A673 (cell line): ENCODE data around the gene METTL25. TPM values are rescaled to one million over a fixed set of nuclear protein-coding genes. Genes with fewer than 3 reads are reported as not detected.

Experiments
- BruUV-seq: library from RNA; stranded (reverse); fragments of 400-500 nt; replicated peaks from 2 replicates; lab custom pipeline; 2021; lab: Mats Ljungman, UMichigan
- CTCF ChIA-PET: fragments of 300-600 bp; sonication (Branson Sonifier 250); formaldehyde crosslinking; loops from one replicate; lab custom pipeline; 2022; ENCODE audit warnings: antibody characterized with exemption; lab: Charles Lee
- POLR2A ChIA-PET: fragments of 300-600 bp; sonication (Branson Sonifier 250); formaldehyde crosslinking; loops from one replicate; lab custom pipeline; 2022; ENCODE audit warnings: antibody characterized with exemption; ENCODE audit not compliant: low non-redundant PET; lab: Charles Lee
- DNase-seq: peaks from one replicate; pipeline ENCODE4 v3.0.0-alpha.2; 2015; ENCODE audit warnings: low spot score
- H3K27ac ChIP-seq: fragments of 200-600 bp; sonication (generic); 2 replicates; pipeline ENCODE4 v1.5.1; 2016; ENCODE audit warnings: mixed run types, low read depth, mild to moderate bottlenecking, mixed read lengths, antibody characterized with exemption, low read length; ENCODE audit not compliant: poor library complexity, severe bottlenecking
- H3K27me3 ChIP-seq: fragments of 200-600 bp; sonication (generic); replicated peaks from 2 replicates; pipeline ENCODE4 v1.6.1; 2017; ENCODE audit warnings: mixed run types, low read depth, mild to moderate bottlenecking, mixed read lengths, antibody characterized with exemption, low read length; ENCODE audit not compliant: insufficient read depth, poor library complexity
- H3K36me3 ChIP-seq: fragments of 200-600 bp; sonication (generic); 2 replicates; pipeline ENCODE4 v1.6.1; 2016; ENCODE audit warnings: mixed run types, mild to moderate bottlenecking, mixed read lengths, antibody characterized with exemption, low read length; ENCODE audit not compliant: insufficient read depth, poor library complexity, severe bottlenecking
- H3K4me1 ChIP-seq: fragments of 200-600 bp; sonication (generic); 2 replicates; pipeline ENCODE4 v1.6.1; 2017; ENCODE audit warnings: mixed run types, mild to moderate bottlenecking, mixed read lengths, antibody characterized with exemption, low read length; ENCODE audit not compliant: insufficient read depth, poor library complexity, severe bottlenecking
- H3K4me3 ChIP-seq: fragments of 200-600 bp; sonication (generic); 2 replicates; pipeline ENCODE4 v1.5.1; 2016; ENCODE audit warnings: low read depth, mixed run types, mild to moderate bottlenecking, mixed read lengths, low read length; ENCODE audit not compliant: poor library complexity, severe bottlenecking
- H3K9me3 ChIP-seq: fragments of 200-600 bp; sonication (generic); 2 replicates; pipeline ENCODE4 v1.6.1; 2016; ENCODE audit warnings: mixed run types, low read depth, mild to moderate bottlenecking, mixed read lengths, antibody characterized with exemption, low read length; ENCODE audit not compliant: poor library complexity, severe bottlenecking
- CTCF ChIP-seq: fragments of 300-800, 200-600 bp; sonication (generic); conservative IDR thresholded peaks from 2 replicates; pipeline ENCODE4 v1.5.1; 2017; ENCODE audit warnings: low read depth, mild to moderate bottlenecking, antibody characterized with exemption, low read length, moderate library complexity, mixed read lengths
- EZH2 ChIP-seq: fragments of 200-600 bp; sonication (generic); IDR thresholded peaks from 2 replicates; pipeline ENCODE4 v1.6.1; 2017; ENCODE audit warnings: borderline replicate concordance, low read depth, mild to moderate bottlenecking, mixed read lengths, antibody characterized with exemption, low read length; ENCODE audit not compliant: poor library complexity, severe bottlenecking
- intact Hi-C: fragments of 100-400 bp; cut with micrococcal nuclease; formaldehyde crosslinking; loops from one replicate; pipeline ENCODE4 v1.10.0; 2022; ENCODE audit not compliant: unreplicated experiment
- total RNA-seq: library from RNA; stranded (reverse); gene quantifications from 2 replicates; pipeline ENCODE4 v1.2.3, GENCODE V29; 2021

The METTL25 gene
- total RNA-seq, 1 experiment from 2014 or later, result 5.1 TPM

DNA sequence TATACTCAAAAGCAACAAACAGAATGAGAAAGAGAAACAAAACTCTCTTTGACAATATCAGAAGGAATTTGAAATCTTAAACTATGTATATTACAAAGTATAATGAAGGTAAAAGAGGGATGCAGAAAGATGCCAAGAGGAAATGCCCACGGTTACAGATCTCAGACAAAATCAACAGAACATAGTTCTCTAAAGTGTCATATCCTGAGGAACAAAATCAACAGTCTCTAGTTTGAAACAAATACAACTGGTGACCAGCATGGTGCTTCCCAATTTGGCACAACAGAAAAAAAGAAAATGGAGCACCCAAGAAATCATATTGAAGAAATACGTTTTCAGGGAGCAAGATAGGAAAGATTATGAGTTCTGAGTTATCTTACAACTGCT is 116.5 kb downstream of the METTL25 start:
- H3K9me3 ChIP-seq, result no peaks in the 10 kb centered on the region
- DNase-seq, result no peak
- no peaks in the 10 kb centered on the region for H3K27me3 ChIP-seq
- no TSS peak for BruUV-seq
- intact Hi-C loops, result no loop called here
- ChIA-PET POLR2A (no interaction called here), CTCF (no interaction called here)
- no peak overlapping the region for H3K27ac ChIP-seq
- H3K36me3 ChIP-seq, result no peaks in the 10 kb centered on the region
- no peak for TF ChIP-seq CTCF
- TF ChIP-seq EZH2, result no peak
- no peak overlapping the region for H3K4me3 ChIP-seq
- no peaks in the 10 kb centered on the region for H3K4me1 ChIP-seq

- intact Hi-C loops, result no loop called here
- ChIA-PET POLR2A (no interaction called here), CTCF (no interaction called here)
- H3K27ac ChIP-seq, result no peak overlapping the region
- H3K4me3 ChIP-seq, result no peak overlapping the region
- no peak for TF ChIP-seq CTCF
- TF ChIP-seq EZH2, result no peak
- no peaks in the 10 kb centered on the region for H3K9me3 ChIP-seq
- no TSS peak for BruUV-seq
- no peaks in the 10 kb centered on the region for H3K27me3 ChIP-seq
- no peak for DNase-seq
- H3K4me1 ChIP-seq, result no peaks in the 10 kb centered on the region
- no peaks in the 10 kb centered on the region for H3K36me3 ChIP-seq
Measured at GRCh38 chr12:82475211-82475610, 116.9 kb downstream of the METTL25 start.

DNA sequence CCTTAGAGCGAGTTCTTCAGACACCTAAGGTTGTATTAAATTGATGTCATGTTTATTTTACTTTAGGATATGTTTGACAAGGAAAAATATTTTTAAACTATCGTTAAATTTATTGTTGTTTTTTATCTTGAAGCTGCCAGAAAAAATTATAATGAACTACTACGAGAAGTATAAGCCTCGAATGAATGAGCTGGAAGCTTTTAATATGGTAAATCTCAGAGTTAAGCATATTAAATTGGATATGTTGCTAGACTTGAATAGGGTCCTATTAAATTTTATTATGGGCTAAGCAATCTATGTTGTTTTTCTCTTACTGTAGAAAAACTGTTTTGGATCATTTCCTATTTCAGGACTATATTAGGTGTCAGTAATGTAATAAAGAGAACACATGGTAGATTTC is 118.2 kb downstream of the METTL25 start:
- H3K9me3 ChIP-seq, result no peaks in the 10 kb centered on the region
- no peak for DNase-seq
- intact Hi-C loops, result no loop called here
- H3K4me3 ChIP-seq, result no peak overlapping the region
- no TSS peak for BruUV-seq
- no peaks in the 10 kb centered on the region for H3K4me1 ChIP-seq
- H3K27ac ChIP-seq, result no peak overlapping the region
- ChIA-PET CTCF (no interaction called here), POLR2A (no interaction called here)
- TF ChIP-seq CTCF, result no peak
- no peak for TF ChIP-seq EZH2
- no peaks in the 10 kb centered on the region for H3K27me3 ChIP-seq
- no peaks in the 10 kb centered on the region for H3K36me3 ChIP-seq
